GM18870 (cell line): ENCODE data around the gene JMJD1C.

ENCODE experiments used
- ATAC-seq: cut with Tn5 transposase; IDR thresholded peaks from one replicate; pipeline ENCODE4 v1.9.1; 2021; ENCODE audit warnings: moderate library complexity; ENCODE audit not compliant: unreplicated experiment

The JMJD1C gene

GRCh38 chr10:63150745-63151144 lies 315.0 kb downstream of the JMJD1C start:
- ATAC-seq, result no peak

GRCh38 chr10:63146503-63146902 lies 319.3 kb downstream of the JMJD1C start:
- no peak for ATAC-seq

- ATAC-seq, result no peak
These were observed 320.0 kb downstream of the JMJD1C start for GRCh38 chr10:63145782-63146181.

- ATAC-seq, result no peak
These were observed 321.8 kb downstream of the JMJD1C start for GRCh38 chr10:63143987-63144386.

- no peak for ATAC-seq
These were observed 323.6 kb downstream of the JMJD1C start for GRCh38 chr10:63142136-63142535.

- ATAC-seq, result no peak
These were observed 325.7 kb downstream of the JMJD1C start for GRCh38 chr10:63140077-63140476.

GRCh38 chr10:63137306-63137705 lies 328.5 kb downstream of the JMJD1C start:
- ATAC-seq, result no peak

- ATAC-seq, result no peak
These were observed 331.8 kb downstream of the JMJD1C start for GRCh38 chr10:63133821-63134557.

GRCh38 chr10:63133056-63133820 lies 332.5 kb downstream of the JMJD1C start, which contains the start of gene NRBF2:
Gene NRBF2 (plus strand): TSS chr10:63133328. CDS start chr10:63133471, 143 bp downstream.
- peak; percentile 93 for ATAC-seq

- no peak for ATAC-seq
These were observed 333.1 kb downstream of the JMJD1C start for GRCh38 chr10:63132651-63133055.

GRCh38 chr10:63129888-63130287 lies 335.9 kb downstream of the JMJD1C start:
- ATAC-seq, result no peak

GRCh38 chr10:63128443-63128842 lies 337.3 kb downstream of the JMJD1C start:
- no peak for ATAC-seq

- ATAC-seq, result no peak
These were observed 340.3 kb downstream of the JMJD1C start for GRCh38 chr10:63125459-63125858.

GRCh38 chr10:63123727-63124362 lies 341.9 kb downstream of the JMJD1C start:
- ATAC-seq, result no peak

GRCh38 chr10:63120554-63120953 lies 345.2 kb downstream of the JMJD1C start:
- no peak for ATAC-seq

- ATAC-seq, result no peak
These were observed 346.7 kb downstream of the JMJD1C start for GRCh38 chr10:63119041-63119440.
